KMS-11 (cell line): ENCODE results near the gene JMJD1C.

Source experiments
- H2AFZ ChIP-seq: fragments of 200-600 bp; sonication (generic); 2 replicates; pipeline ENCODE4 v1.6.1; 2016; ENCODE audit warnings: antibody characterized with exemption, mixed run types, low read depth
- H3K27ac ChIP-seq: fragments of 200-600 bp; sonication (generic); 2 replicates; pipeline ENCODE4 v1.6.1; 2016; ENCODE audit warnings: mild to moderate bottlenecking, mixed run types
- H3K27me3 ChIP-seq: fragments of 200-600 bp; sonication (generic); 2 replicates; pipeline ENCODE4 v1.6.1; 2017; ENCODE audit warnings: mild to moderate bottlenecking, low read depth, mixed run types, moderate library complexity; ENCODE audit not compliant: insufficient read depth
- H3K36me3 ChIP-seq: fragments of 200-600 bp; sonication (generic); 2 replicates; pipeline ENCODE4 v1.6.1; 2017; ENCODE audit warnings: mild to moderate bottlenecking, mixed run types; ENCODE audit not compliant: insufficient read depth
- H3K4me1 ChIP-seq: fragments of 200-600 bp; sonication (generic); 2 replicates; pipeline ENCODE4 v1.6.1; 2016; ENCODE audit warnings: mild to moderate bottlenecking, low read depth, mixed run types; ENCODE audit not compliant: poor library complexity, severe bottlenecking
- H3K4me2 ChIP-seq: fragments of 200-600 bp; sonication (generic); 2 replicates; pipeline ENCODE4 v1.7.0; 2016; ENCODE audit warnings: mild to moderate bottlenecking, mixed run types
- H3K4me3 ChIP-seq: fragments of 200-600 bp; sonication (generic); IDR thresholded peaks from 2 replicates; pipeline ENCODE4 v1.6.1; 2017; ENCODE audit warnings: low read depth, low read length, mixed read lengths; ENCODE audit not compliant: insufficient read depth
- H3K79me2 ChIP-seq: fragments of 200-600 bp; sonication (generic); 2 replicates; pipeline ENCODE4 v1.6.1; 2016; ENCODE audit warnings: low read depth, mixed run types; ENCODE audit not compliant: insufficient read depth
- H3K9ac ChIP-seq: fragments of 200-600 bp; sonication (generic); 2 replicates; pipeline ENCODE4 v1.6.1; 2016; ENCODE audit warnings: mild to moderate bottlenecking, mixed run types
- H4K20me1 ChIP-seq: fragments of 200-600 bp; sonication (generic); 2 replicates; pipeline ENCODE4 v1.6.1; 2016; ENCODE audit warnings: mild to moderate bottlenecking, mixed run types; ENCODE audit not compliant: insufficient read depth
- TF ChIP-seq, protein P1 (sequence below): fragments of 200-600 bp; sonication (generic); conservative IDR thresholded peaks from 2 replicates; pipeline ENCODE4 v1.6.1; 2017; ENCODE audit warnings: low read depth, mild to moderate bottlenecking, antibody characterized with exemption, low read length, moderate library complexity, mixed read lengths

Gene JMJD1C

DNA sequence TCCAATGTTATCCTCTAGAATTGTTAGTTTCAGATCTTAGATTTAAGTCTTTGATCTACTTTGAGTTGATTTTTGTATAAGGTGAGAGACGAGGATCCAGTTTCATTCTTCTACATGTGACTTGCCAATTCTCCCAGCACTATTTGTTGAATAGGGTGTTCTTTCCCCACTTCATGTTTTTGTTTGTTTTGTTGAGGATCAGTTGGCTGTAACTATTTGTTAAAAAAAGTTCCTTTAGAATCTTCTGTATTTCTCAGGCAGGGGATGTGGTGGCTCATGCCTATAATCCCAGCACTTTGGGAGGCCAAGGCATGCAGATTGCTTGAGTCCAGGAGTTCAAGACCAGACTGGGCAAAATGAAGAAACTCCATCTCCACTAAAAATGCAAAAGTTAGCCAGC lies 151.8 kb downstream of the JMJD1C start:
- Histone ChIP-seq H3K27me3 (no peaks in the 10 kb centered on the region), H3K79me2 (no peaks in the 10 kb centered on the region), H3K4me1 (no peaks in the 10 kb centered on the region), H3K27ac (no peak overlapping the region), H3K4me2 (no peak overlapping the region), H3K4me3 (no peak overlapping the region), H2AFZ (no peak overlapping the region), H4K20me1 (no peaks in the 10 kb centered on the region), H3K9ac (no peak overlapping the region), H3K36me3 (no peaks in the 10 kb centered on the region)
- TF ChIP-seq, protein P1, sequence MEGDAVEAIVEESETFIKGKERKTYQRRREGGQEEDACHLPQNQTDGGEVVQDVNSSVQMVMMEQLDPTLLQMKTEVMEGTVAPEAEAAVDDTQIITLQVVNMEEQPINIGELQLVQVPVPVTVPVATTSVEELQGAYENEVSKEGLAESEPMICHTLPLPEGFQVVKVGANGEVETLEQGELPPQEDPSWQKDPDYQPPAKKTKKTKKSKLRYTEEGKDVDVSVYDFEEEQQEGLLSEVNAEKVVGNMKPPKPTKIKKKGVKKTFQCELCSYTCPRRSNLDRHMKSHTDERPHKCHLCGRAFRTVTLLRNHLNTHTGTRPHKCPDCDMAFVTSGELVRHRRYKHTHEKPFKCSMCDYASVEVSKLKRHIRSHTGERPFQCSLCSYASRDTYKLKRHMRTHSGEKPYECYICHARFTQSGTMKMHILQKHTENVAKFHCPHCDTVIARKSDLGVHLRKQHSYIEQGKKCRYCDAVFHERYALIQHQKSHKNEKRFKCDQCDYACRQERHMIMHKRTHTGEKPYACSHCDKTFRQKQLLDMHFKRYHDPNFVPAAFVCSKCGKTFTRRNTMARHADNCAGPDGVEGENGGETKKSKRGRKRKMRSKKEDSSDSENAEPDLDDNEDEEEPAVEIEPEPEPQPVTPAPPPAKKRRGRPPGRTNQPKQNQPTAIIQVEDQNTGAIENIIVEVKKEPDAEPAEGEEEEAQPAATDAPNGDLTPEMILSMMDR = no peak

DNA sequence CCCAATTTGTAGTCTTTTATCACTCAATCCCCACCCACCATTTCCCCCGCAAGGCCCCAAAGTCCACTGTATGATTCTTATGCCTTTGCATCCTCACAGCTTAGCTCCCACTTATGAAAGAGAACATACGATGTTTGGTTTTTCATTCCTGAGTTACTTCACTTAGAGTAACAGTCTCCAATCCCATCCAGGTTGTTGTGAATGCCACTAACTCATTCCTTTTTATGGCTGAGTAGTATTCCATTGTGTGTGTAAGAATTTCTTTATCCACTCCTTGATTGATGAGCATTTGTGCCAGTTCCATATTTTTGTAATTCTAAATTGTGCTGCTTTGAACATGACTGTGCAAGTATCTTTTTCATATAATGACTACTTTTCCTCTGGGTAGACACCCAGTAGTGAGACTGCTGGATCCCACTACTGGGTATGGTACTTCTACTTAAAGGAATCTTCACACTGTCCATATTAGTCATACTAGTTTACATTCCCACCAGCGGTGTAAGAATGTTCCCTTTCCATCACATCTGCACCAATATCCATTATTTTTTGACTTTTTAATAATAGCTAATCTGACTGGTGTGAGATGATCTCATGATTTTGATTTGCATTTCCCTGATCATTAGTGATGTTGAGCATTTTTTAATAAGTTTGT lies 152.6 kb downstream of the JMJD1C start:
- Histone ChIP-seq H3K27ac (no peak overlapping the region), H4K20me1 (no peaks in the 10 kb centered on the region), H3K27me3 (no peaks in the 10 kb centered on the region), H3K4me3 (no peak overlapping the region), H3K4me1 (no peaks in the 10 kb centered on the region), H2AFZ (no peak overlapping the region), H3K79me2 (no peaks in the 10 kb centered on the region), H3K36me3 (no peaks in the 10 kb centered on the region), H3K9ac (no peak overlapping the region), H3K4me2 (no peak overlapping the region)
- TF ChIP-seq, protein P1 = no peak

DNA sequence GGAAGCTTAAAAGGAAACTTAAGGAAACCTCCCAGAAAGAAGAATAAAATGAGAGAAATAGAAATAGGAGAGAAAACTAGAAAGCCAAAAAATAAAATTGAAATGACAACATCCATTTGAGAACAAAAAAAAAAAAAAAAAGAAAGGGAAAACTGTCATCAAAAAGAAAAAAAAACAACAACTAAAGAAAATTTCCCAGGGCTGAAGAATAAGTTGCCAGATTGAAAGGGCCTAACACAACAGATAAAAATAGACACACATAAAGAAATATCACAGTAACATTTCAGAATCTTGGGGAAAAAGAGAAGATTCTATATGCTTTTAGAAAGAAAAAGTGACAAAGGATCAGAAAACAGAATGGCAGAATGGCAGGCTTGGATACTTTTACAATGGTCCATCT lies 157.1 kb downstream of the JMJD1C start:
- H3K4me3 ChIP-seq = no peak overlapping the region
- no peaks in the 10 kb centered on the region for H3K4me1 ChIP-seq
- H3K4me2 ChIP-seq = no peak overlapping the region
- H4K20me1 ChIP-seq = no peaks in the 10 kb centered on the region
- H3K27me3 ChIP-seq = no peaks in the 10 kb centered on the region
- no peak overlapping the region for H2AFZ ChIP-seq
- H3K9ac ChIP-seq = no peak overlapping the region
- TF ChIP-seq, protein P1 = no peak
- no peak overlapping the region for H3K27ac ChIP-seq
- H3K79me2 ChIP-seq = no peaks in the 10 kb centered on the region
- no peaks in the 10 kb centered on the region for H3K36me3 ChIP-seq

DNA sequence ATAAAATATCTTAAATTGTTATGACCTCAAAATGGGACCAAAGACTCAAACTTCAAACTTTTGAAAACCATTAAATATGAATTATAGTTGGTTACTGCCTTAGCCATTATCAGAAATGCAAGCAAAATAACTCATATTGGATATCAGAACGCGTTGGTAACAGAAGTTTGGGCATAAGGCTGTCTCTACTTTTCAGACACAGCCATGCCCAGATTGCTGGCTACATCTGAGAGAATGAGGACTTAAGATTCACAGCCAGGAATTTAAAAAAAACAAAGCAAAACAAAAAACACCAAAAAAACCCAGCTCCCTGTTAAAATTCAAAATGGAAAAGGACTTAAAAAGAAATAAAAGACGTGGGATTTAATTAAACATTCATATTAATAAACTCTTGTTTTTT lies 161.6 kb downstream of the JMJD1C start:
- no peak overlapping the region for H3K27ac ChIP-seq
- H2AFZ ChIP-seq = no peak overlapping the region
- H3K79me2 ChIP-seq = no peaks in the 10 kb centered on the region
- TF ChIP-seq, protein P1 = no peak
- H3K36me3 ChIP-seq = no peaks in the 10 kb centered on the region
- H4K20me1 ChIP-seq = no peaks in the 10 kb centered on the region
- no peaks in the 10 kb centered on the region for H3K27me3 ChIP-seq
- no peak overlapping the region for H3K4me2 ChIP-seq
- H3K9ac ChIP-seq = no peak overlapping the region
- H3K4me1 ChIP-seq = no peaks in the 10 kb centered on the region
- H3K4me3 ChIP-seq = no peak overlapping the region
